NCI-H128 (cell line): ENCODE measurements around the gene NSFL1C.

ENCODE experiments used
- DNase-seq: peaks from one replicate; lab custom pipeline; 2025; ENCODE audit not compliant: unreplicated experiment; lab: John Stamatoyannopoulos, UW

Gene NSFL1C

GRCh38 chr20:1462834-1463233 lies 3.8 kb downstream of the NSFL1C start:
- no peak for DNase-seq

- DNase-seq, result no peak
These were observed 4.6 kb downstream of the NSFL1C start for GRCh38 chr20:1462001-1462400.

GRCh38 chr20:1460275-1460674 lies 6.4 kb downstream of the NSFL1C start:
- DNase-seq, result no peak

- no peak for DNase-seq
These were observed 8.7 kb downstream of the NSFL1C start for GRCh38 chr20:1457992-1458391.

- no peak for DNase-seq
These were observed 10.3 kb downstream of the NSFL1C start for GRCh38 chr20:1456300-1456699.

GRCh38 chr20:1450926-1451491 lies 15.6 kb downstream of the NSFL1C start:
- no peak for DNase-seq

- DNase-seq, result no peak
These were observed 17.3 kb downstream of the NSFL1C start for GRCh38 chr20:1449370-1449769.

GRCh38 chr20:1448081-1448620 lies 18.5 kb downstream of the NSFL1C start:
- DNase-seq, result no peak

GRCh38 chr20:1446536-1446935 lies 20.1 kb downstream of the NSFL1C start:
- DNase-seq, result no peak

GRCh38 chr20:1443085-1443484 lies 23.6 kb downstream of the NSFL1C start:
- DNase-seq, result no peak

GRCh38 chr20:1442304-1442703 lies 24.3 kb downstream of the NSFL1C start:
- DNase-seq, result no peak

- no peak for DNase-seq
These were observed 25.5 kb downstream of the NSFL1C start for GRCh38 chr20:1441133-1441532.

- no peak for DNase-seq
These were observed 26.6 kb downstream of the NSFL1C start for GRCh38 chr20:1440024-1440423.

- DNase-seq, result no peak
These were observed 28.3 kb downstream of the NSFL1C start for GRCh38 chr20:1438361-1438760.

GRCh38 chr20:1437235-1437904 lies 29.3 kb downstream of the NSFL1C start:
- peak; percentile 50 for DNase-seq

- DNase-seq, result no peak
These were observed 30.4 kb downstream of the NSFL1C start for GRCh38 chr20:1436263-1436662.

- DNase-seq, result no peak
These were observed 31.3 kb downstream of the NSFL1C start for GRCh38 chr20:1435337-1435699.

GRCh38 chr20:1434571-1435336 lies 31.9 kb downstream of the NSFL1C start:
- DNase-seq, result no peak

GRCh38 chr20:1431158-1431557 lies 35.5 kb downstream of the NSFL1C start:
- DNase-seq, result no peak

GRCh38 chr20:1430004-1430451 lies 36.6 kb downstream of the NSFL1C start:
- no peak for DNase-seq

- DNase-seq, result no peak
These were observed 37.4 kb downstream of the NSFL1C start for GRCh38 chr20:1429143-1429728.
